Measurements from ENCODE around the gene CCR1. TPM values are rescaled to one million over a fixed set of nuclear protein-coding genes. Genes with fewer than 3 reads are reported as not detected.

Gene CCR1
- polyA plus RNA-seq (2012; ENCODE audit: low read depth, missing spikeins): 4.8 TPM

DNA sequence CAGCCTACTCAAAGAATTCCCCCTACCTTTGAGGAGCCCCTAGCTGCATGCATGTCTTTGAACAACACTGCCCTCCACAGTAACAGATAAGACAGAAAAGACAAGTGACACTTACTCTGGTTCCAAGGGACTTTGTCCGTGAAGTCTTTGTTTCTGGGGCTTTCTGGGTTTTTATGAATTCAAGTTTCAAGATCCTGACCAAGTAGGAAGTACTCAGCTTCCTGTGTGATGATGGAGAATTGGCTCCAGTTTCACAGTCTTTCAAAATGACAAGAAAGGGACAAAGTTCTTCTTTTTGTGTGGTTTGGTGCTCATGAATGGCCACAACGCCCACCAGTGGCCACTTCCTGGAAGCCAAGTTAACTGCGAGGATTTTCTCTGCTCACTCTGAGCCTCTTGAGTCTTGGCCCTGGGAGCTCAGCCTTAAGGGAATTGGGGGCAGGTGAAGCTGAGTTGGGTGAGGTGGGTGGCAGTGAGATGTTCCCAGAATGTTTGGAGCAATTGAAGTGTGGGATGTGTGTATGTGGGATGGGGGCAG is at the start of gene CCR1:
TSS of gene CCR1 (minus strand) at position 147 of the 538 bp plus-strand sequence. CDS start 4,000 bp downstream, outside the sequence.
- FAIRE-seq (peak; percentile 88), DNase-seq (ENCODE audit: insufficient read length, low spot score) (peak; percentile 14)
- no peak for TF ChIP-seq POLR2AphosphoS5 (IDR thresholded peaks at IDR 0.05; ENCODE audit: low read depth, low read length)
- TF ChIP-seq TAF1 (IDR thresholded peaks at IDR 0.05; ENCODE audit: low read depth, low read length): no peak
- no peak for TF ChIP-seq POU2F2 (IDR thresholded peaks at IDR 0.05; ENCODE audit: low read depth, low read length)
- no peak for TF ChIP-seq POLR2A (IDR thresholded peaks at IDR 0.05; ENCODE audit: low read depth, low read length)
- no peak for TF ChIP-seq PAX5 (IDR thresholded peaks at IDR 0.05; ENCODE audit: insufficient read depth, low read length, severe bottlenecking)
- 0 out of 2 replicates have a peak, but pooled peaks have one; percentile 10 for TF ChIP-seq SPI1 (IDR thresholded peaks at IDR 0.05; ENCODE audit: low read depth, low read length)

DNA sequence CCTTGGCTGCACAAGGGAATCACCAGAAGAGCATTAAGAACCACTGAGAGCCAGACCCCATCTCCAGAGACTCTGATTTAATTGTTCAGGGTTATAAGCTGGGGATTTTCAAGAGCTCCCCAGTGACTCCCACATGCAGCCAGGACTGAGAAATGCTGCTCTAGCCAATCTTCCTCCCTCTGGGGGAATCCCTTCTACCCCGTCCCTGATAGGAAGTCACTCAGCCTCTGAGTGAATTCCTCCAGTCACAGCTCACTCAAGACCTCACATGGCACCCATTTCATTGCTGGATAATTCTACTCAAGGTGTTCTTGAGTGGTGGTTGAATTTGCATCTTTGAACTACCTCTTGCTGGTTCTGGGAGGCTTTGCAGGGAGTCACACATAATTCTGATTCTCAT is 44.9 kb upstream of the CCR1 start:
- FAIRE-seq (no peak), DNase-seq (ENCODE audit: insufficient read length, low spot score) (no peak)

DNA sequence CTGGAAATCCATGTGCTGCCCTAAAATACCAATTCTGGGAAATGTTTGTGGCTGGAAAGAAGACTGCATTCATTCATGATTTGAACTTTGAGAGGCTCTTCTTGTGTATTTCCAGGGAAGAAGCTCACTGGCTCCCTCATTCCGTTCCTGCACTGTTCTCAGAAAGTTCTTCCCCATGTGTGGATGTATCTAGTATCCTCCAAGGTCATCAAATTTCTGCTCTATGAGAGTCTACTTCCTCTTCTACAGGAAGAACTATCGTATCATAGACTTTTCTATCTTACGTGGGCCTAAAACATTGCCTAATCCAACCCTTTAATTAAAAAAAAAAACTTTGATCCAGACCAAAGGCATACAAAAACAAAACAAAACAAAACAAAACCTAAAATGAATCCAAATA is 37.0 kb upstream of the CCR1 start:
- TF ChIP-seq POU2F2 (IDR thresholded peaks at IDR 0.05; ENCODE audit: low read depth, low read length) (no peak), TAF1 (IDR thresholded peaks at IDR 0.05; ENCODE audit: low read depth, low read length) (no peak), PAX5 (IDR thresholded peaks at IDR 0.05; ENCODE audit: insufficient read depth, low read length, severe bottlenecking) (no peak), POLR2A (IDR thresholded peaks at IDR 0.05; ENCODE audit: low read depth, low read length) (no peak), SPI1 (IDR thresholded peaks at IDR 0.05; ENCODE audit: low read depth, low read length) (no peak), POLR2AphosphoS5 (IDR thresholded peaks at IDR 0.05; ENCODE audit: low read depth, low read length) (no peak)
- FAIRE-seq: no peak
- DNase-seq (ENCODE audit: insufficient read length, low spot score): no peak

More for the DNA sequence above, 44.9 kb upstream of the CCR1 start:
- TF ChIP-seq POU2F2 (IDR thresholded peaks at IDR 0.05; ENCODE audit: low read depth, low read length): no peak
- TF ChIP-seq POLR2AphosphoS5 (IDR thresholded peaks at IDR 0.05; ENCODE audit: low read depth, low read length): no peak
- no peak for TF ChIP-seq TAF1 (IDR thresholded peaks at IDR 0.05; ENCODE audit: low read depth, low read length)
- TF ChIP-seq PAX5 (IDR thresholded peaks at IDR 0.05; ENCODE audit: insufficient read depth, low read length, severe bottlenecking): no peak
- TF ChIP-seq POLR2A (IDR thresholded peaks at IDR 0.05; ENCODE audit: low read depth, low read length): no peak
- no peak for TF ChIP-seq SPI1 (IDR thresholded peaks at IDR 0.05; ENCODE audit: low read depth, low read length)

DNA sequence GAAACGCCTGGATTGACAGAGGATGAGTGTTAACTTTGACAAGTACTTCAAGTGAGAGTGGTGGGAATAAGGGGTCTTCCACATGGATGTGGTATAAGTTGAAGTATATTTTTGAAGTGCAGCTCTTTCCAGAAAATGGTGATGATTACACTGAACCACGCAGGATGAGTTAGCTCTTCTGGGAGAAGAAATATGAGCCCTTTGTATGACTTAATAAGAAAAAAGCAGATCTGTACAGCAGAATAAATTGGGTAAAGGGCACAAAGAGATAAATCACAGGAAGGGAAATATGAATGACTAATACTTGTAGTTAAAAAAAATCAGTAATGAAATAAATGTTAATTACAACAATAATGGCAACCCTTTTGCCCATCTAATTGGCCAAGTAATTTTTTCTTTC is 35.4 kb upstream of the CCR1 start:
- no peak for DNase-seq (ENCODE audit: insufficient read length, low spot score)
- no peak for FAIRE-seq
- TF ChIP-seq PAX5 (IDR thresholded peaks at IDR 0.05; ENCODE audit: insufficient read depth, low read length, severe bottlenecking) (no peak), POLR2AphosphoS5 (IDR thresholded peaks at IDR 0.05; ENCODE audit: low read depth, low read length) (no peak), POLR2A (IDR thresholded peaks at IDR 0.05; ENCODE audit: low read depth, low read length) (no peak), POU2F2 (IDR thresholded peaks at IDR 0.05; ENCODE audit: low read depth, low read length) (no peak), SPI1 (IDR thresholded peaks at IDR 0.05; ENCODE audit: low read depth, low read length) (no peak), TAF1 (IDR thresholded peaks at IDR 0.05; ENCODE audit: low read depth, low read length) (no peak)

DNA sequence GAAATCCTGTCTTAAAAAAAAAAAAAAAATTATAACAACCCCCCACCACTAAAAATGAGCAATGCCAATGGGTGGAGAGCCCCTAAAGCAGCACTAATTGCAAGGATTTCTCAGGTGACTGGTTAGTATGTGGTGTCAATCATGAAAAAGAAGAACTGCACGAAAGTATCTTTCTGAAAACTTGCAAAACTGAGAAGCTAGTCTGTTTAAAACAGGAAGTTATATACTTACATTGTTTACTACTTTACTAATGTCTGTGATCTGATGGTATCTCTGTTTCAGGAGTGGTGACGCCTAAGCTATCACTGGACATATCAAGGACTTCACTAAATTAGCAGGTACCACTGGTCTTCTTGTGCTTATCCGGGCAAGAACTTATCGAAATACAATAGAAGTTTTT is 34.0 kb upstream of the CCR1 start, which contains the start of gene CCR3:
TSS of gene CCR3 (plus strand) at position 341 of the 400 bp plus-strand sequence. CDS start 22,699 bp downstream, outside the sequence.
- FAIRE-seq (no peak), DNase-seq (ENCODE audit: insufficient read length, low spot score) (no peak)
- TF ChIP-seq SPI1 (IDR thresholded peaks at IDR 0.05; ENCODE audit: low read depth, low read length): peak; percentile 74
- TF ChIP-seq POLR2A (IDR thresholded peaks at IDR 0.05; ENCODE audit: low read depth, low read length): no peak

DNA sequence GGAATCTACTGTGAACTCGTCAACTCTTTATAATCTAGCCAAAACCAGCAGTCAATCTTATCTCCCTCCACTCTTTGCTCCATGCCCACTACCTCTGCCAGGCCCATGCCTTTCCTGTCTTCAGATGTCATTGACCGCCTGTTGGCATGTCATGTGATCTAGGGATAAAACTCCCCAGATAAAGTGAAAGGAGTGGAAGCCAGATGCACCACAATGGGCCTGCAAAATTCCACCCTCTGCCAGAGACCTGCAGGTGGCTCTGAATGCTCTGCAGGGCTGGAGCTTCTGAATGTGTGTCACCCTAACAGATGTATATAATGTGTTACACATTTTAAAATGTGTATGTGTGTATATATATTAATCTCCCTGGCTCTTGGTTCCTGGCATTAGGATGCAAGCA is 31.8 kb upstream of the CCR1 start:
- no peak for FAIRE-seq
- no peak for DNase-seq (ENCODE audit: insufficient read length, low spot score)
- TF ChIP-seq POLR2AphosphoS5 (IDR thresholded peaks at IDR 0.05; ENCODE audit: low read depth, low read length) (no peak), POU2F2 (IDR thresholded peaks at IDR 0.05; ENCODE audit: low read depth, low read length) (no peak), SPI1 (IDR thresholded peaks at IDR 0.05; ENCODE audit: low read depth, low read length) (no peak), POLR2A (IDR thresholded peaks at IDR 0.05; ENCODE audit: low read depth, low read length) (no peak), TAF1 (IDR thresholded peaks at IDR 0.05; ENCODE audit: low read depth, low read length) (no peak), PAX5 (IDR thresholded peaks at IDR 0.05; ENCODE audit: insufficient read depth, low read length, severe bottlenecking) (no peak)

DNA sequence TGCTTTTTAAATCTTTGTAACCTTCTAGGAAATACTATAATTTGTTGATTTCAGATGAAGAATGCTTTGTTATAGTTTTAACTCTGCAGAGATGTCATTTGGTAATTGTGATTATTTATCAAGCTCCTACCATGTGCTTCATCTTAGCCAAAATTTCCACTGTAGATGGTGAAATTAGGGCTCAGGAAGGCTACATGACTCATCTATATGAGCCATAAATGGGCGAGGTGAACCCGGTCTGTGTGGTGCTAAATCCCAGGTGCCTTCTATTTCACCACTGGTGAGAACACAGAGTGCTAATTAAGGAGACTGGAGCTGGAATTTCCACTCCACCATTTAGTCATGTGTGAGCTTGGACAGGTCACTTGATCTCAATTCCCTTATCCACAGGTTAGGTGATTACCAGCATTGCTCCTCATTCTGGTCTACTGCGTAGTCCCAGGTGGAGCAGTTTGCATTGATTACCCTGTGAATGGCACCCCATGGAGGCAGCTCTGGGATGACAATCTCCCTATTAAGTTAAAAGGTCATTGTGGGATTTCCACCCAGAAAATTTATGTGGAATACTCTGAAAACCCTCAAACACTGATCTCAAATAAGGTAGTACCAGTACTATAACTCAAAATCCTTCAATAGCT is 31.3 kb upstream of the CCR1 start:
- no peak for DNase-seq (ENCODE audit: insufficient read length, low spot score)
- no peak for FAIRE-seq
- TF ChIP-seq TAF1 (IDR thresholded peaks at IDR 0.05; ENCODE audit: low read depth, low read length): no peak
- no peak for TF ChIP-seq PAX5 (IDR thresholded peaks at IDR 0.05; ENCODE audit: insufficient read depth, low read length, severe bottlenecking)
- no peak for TF ChIP-seq SPI1 (IDR thresholded peaks at IDR 0.05; ENCODE audit: low read depth, low read length)
- TF ChIP-seq POU2F2 (IDR thresholded peaks at IDR 0.05; ENCODE audit: low read depth, low read length): no peak
- TF ChIP-seq POLR2A (IDR thresholded peaks at IDR 0.05; ENCODE audit: low read depth, low read length): no peak
- TF ChIP-seq POLR2AphosphoS5 (IDR thresholded peaks at IDR 0.05; ENCODE audit: low read depth, low read length): no peak

DNA sequence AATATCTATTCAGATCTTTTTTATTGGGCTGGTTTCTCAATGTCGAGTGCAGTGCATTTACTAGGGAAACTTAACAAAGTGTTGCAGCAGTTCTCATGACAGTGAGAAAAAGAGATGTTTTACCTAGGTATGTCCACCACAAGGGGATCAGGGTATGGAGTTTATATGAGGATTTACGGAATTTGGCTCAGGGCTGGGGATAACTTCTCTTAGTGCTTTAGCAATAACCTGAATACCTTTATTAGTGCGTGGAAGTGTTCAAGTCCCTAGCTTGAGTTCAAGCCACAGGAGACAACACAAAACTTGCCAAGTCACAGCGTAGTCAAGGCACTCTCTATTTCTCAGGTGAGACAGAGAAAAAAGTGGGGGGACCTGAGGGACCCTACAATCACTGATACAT is 30.3 kb upstream of the CCR1 start:
- FAIRE-seq: no peak
- DNase-seq (ENCODE audit: insufficient read length, low spot score): no peak
- TF ChIP-seq PAX5 (IDR thresholded peaks at IDR 0.05; ENCODE audit: insufficient read depth, low read length, severe bottlenecking) (no peak), POLR2AphosphoS5 (IDR thresholded peaks at IDR 0.05; ENCODE audit: low read depth, low read length) (no peak), TAF1 (IDR thresholded peaks at IDR 0.05; ENCODE audit: low read depth, low read length) (no peak), POU2F2 (IDR thresholded peaks at IDR 0.05; ENCODE audit: low read depth, low read length) (no peak), POLR2A (IDR thresholded peaks at IDR 0.05; ENCODE audit: low read depth, low read length) (no peak), SPI1 (IDR thresholded peaks at IDR 0.05; ENCODE audit: low read depth, low read length) (no peak)

DNA sequence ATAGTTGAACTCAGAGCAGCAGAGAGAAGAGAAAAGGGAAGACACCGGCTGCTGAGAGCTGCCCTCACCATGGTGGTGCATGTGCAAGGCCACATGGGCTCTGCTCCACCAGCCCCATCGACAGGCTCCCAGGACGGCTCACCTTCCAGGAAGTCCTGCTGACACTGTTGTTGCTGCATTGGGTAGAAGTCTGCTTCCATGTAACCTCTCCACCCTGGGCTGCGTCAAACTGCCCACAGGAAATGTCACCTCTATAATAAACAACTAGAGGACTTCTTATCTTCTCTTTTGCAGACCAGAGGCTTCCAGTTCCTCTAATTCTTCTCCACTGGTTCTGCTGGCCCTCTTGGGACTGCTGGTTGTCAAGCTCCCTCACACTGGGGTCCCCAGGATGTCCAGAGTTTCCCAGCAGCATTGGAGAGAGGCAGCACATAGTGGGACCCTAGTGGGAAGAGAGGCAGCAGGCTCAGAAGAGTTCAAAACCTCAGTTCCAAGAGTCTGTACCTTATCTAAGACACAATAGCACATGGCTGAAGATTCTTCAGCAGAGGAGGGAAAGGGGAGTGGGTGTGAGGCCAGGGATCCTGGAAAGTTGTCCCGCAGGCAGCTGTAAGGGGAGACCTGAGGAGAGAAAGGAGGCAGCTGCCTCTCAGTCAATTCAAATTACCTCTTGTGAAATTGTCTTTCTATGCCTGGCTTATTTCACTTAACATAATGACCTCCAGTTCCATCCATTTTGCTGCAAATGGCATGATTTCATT is 28.4 kb upstream of the CCR1 start:
- TF ChIP-seq POLR2AphosphoS5 (IDR thresholded peaks at IDR 0.05; ENCODE audit: low read depth, low read length): no peak
- TF ChIP-seq PAX5 (IDR thresholded peaks at IDR 0.05; ENCODE audit: insufficient read depth, low read length, severe bottlenecking): no peak
- TF ChIP-seq SPI1 (IDR thresholded peaks at IDR 0.05; ENCODE audit: low read depth, low read length): peak; percentile 13; the same call in 1 of the 2 replicates
- no peak for TF ChIP-seq TAF1 (IDR thresholded peaks at IDR 0.05; ENCODE audit: low read depth, low read length)
- DNase-seq (ENCODE audit: insufficient read length, low spot score) (no peak), FAIRE-seq (peak; percentile 31)

Data from GM12891 (cell line).